Pancreas (tissue), 10 donors: ENCODE data around the gene CTSL. TPM values are rescaled to one million over a fixed set of nuclear protein-coding genes. Genes with fewer than 3 reads are reported as not detected.

Experiments used
- ATAC-seq, 4 donors: fragments of 200-7000 bp; cut with Tn5 transposase; one replicate each; pipeline versions ENCODE4 v1.8.0 to v1.9.1; 2020; ENCODE audit warnings: mild to moderate bottlenecking in 4 of 4, moderate library complexity in 4 of 4
- DNase-seq, 6 donors: peaks; one replicate each; pipeline ENCODE4 v3.0.0-alpha.2; 2020
- FAIRE-seq: peaks from 2 replicates; lab custom pipeline; 2012; peaks lifted over from hg19 to GRCh38; lab: Jason Lieb, UNC
- H3K27ac ChIP-seq, 4 donors: fragments of 200-600 bp; sonication (generic); 1 replicate in 3 of 4; 2 replicates in 1 of 4; pipeline versions ENCODE4 v1.5.0 to v1.8.0; 2020
- H3K27me3 ChIP-seq, 4 donors: fragments of 200-600 bp; one replicate each; pipeline ENCODE4 v1.8.0; 2021
- H3K36me3 ChIP-seq, 3 donors: fragments of 200-600 bp; sonication (generic) in 1 of 3; one replicate each; pipeline versions ENCODE4 v1.5.0 to v1.8.0; 2020 to 2021
- H3K4me1 ChIP-seq, 3 donors: fragments of 200-600 bp; one replicate each; pipeline ENCODE4 v1.8.0; 2021
- H3K4me3 ChIP-seq, 4 donors: fragments of 200-600 bp; sonication (generic) in 2 of 4; one replicate each; pipeline versions ENCODE4 v1.5.0 to v1.8.0; 2020 to 2021
- H3K9me3 ChIP-seq, 4 donors: fragments of 200-600 bp; one replicate each; pipeline ENCODE4 v1.8.0; 2021
- WGBS, 2 donors: extraction: QIAGEN DNeasy Blood & Tissue Kit; methylation state at CpG; one replicate each; pipeline ENCODE4 v1.1.7; 2013; 5-methylcytosine and 5-hydroxymethylcytosine counted together
- intact Hi-C, 3 donors: fragments of 100-400 bp; cut with DNase I; formaldehyde crosslinking; loops; one replicate each; pipeline versions ENCODE4 v1.11.1 to v1.14.2; 2022
- polyA plus RNA-seq, 2 donors: library from polyadenylated mRNA; stranded (reverse); fragments of 200-250 nt; gene quantifications; one replicate each; pipeline ENCODE4 v1.2.3, GENCODE V29; 2013
- total RNA-seq, 6 donors: library from RNA; stranded (reverse); fragmentation: NEBNext Ultra II Directional in 4 of 6; extraction: Animal tissue kit (Norgen Biotek cat#: 25700) in 4 of 6; gene quantifications; one replicate each; pipeline versions ENCODE4 v1.2.1 to v1.2.4, GENCODE V29; 2021 to 2023
- TF ChIP-seq, protein P1 (sequence below), 4 donors: fragments of 200-600 bp; sonication (generic) in 3 of 4; IDR thresholded peaks; one replicate each; pipeline versions ENCODE4 v1.5.0 to v1.8.0; 2021; ENCODE audit warnings: antibody characterized with exemption in 4 of 4
- donor health status: healthy with polysubstance abuse.
- donor health status: DM: no; HTN: no; CAD: no; lungs with moderate emphysema.
- donor health status: DM: no; HTN: no; CAD: no.
- donor health status: control.
- donor health status: control.
- donor health status: Bipolar disorder and iron deficiency.
- donor health status: DM: yes; HTN: yes; CAD: no.
- donor health status: DM: no; HTN: no; CAD: no.
- donor health status: DM: no; HTN: no; CAD: no.
- donor health status: DM: yes; HTN: yes; CAD: no.

The CTSL gene
- total and polyA plus RNA-seq, 8 donors: 33.8 to 67.7 (median 42.6) TPM

DNA sequence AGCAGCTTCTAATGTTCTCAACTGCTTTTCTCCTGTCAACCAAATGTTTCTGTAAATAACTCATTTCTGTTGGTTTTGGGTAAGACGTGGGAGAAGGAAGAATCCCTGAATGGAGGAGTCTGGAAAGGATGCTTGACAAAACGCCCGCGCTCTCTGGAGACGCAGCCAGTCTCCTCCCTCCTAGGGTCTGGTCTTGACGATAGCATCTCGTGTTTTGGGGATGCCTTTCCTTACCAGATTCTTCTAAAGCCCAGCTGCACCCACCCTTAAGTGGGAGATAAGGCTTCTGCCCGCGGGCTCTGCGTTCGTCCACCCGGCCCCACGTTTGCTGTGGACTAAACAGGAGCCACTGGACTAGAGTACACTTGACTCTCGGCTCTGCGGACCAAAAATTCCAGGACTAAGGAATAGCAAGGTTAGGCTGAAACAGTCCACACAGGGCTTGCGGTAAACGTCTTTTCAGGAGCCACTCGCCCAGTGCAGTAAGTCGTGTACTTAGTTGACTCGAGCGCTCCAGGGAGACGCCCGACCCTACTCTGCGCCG is 491 bp upstream of the CTSL start:
- H3K27me3 ChIP-seq: no peaks in the 10 kb centered on the region
- WGBS, 2 donors: 6 to 7% methylated on average over 25 of the region's 25 CpGs
- peak overlapping the region; percentile 51 to 68 (median 58) for H3K4me3 ChIP-seq
- no peaks in the 10 kb centered on the region for H3K9me3 ChIP-seq
- ATAC-seq (peak in 2 of 4 donors; percentile 2 to 3), DNase-seq (peak in 1 of 6 donors; percentile 55), FAIRE-seq (no peak)
- peaks cover 0 to 10% (median 8%) of the 10 kb centered on the region in 3 donors for H3K4me1 ChIP-seq
- peak overlapping the region; percentile 68 to 93 (median 88) for H3K27ac ChIP-seq
- H3K36me3 ChIP-seq: peaks cover 0 to 3% (median 0%) of the 10 kb centered on the region in 3 donors
- TF ChIP-seq, protein P1, sequence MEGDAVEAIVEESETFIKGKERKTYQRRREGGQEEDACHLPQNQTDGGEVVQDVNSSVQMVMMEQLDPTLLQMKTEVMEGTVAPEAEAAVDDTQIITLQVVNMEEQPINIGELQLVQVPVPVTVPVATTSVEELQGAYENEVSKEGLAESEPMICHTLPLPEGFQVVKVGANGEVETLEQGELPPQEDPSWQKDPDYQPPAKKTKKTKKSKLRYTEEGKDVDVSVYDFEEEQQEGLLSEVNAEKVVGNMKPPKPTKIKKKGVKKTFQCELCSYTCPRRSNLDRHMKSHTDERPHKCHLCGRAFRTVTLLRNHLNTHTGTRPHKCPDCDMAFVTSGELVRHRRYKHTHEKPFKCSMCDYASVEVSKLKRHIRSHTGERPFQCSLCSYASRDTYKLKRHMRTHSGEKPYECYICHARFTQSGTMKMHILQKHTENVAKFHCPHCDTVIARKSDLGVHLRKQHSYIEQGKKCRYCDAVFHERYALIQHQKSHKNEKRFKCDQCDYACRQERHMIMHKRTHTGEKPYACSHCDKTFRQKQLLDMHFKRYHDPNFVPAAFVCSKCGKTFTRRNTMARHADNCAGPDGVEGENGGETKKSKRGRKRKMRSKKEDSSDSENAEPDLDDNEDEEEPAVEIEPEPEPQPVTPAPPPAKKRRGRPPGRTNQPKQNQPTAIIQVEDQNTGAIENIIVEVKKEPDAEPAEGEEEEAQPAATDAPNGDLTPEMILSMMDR (IDR thresholded peaks at IDR 0.05): no peak
- intact Hi-C loops: no loop called here

- ATAC-seq (no peak), FAIRE-seq (no peak), DNase-seq (no peak)
- Histone ChIP-seq H3K4me1 (peaks cover 0 to 10% (median 8%) of the 10 kb centered on the region in 3 donors), H3K36me3 (peaks cover 0 to 13% (median 0%) of the 10 kb centered on the region in 3 donors), H3K4me3 (no peak overlapping the region), H3K9me3 (no peaks in the 10 kb centered on the region), H3K27ac (no peak overlapping the region), H3K27me3 (no peaks in the 10 kb centered on the region)
- TF ChIP-seq, protein P1 (IDR thresholded peaks at IDR 0.05): no peak
- 91 to 99% methylated on average over 2 of the region's 2 CpGs for WGBS, 2 donors
- intact Hi-C loops: no loop called here
These were observed 3.3 kb downstream of the CTSL start for GRCh38 chr9:87729246-87729645.

DNA sequence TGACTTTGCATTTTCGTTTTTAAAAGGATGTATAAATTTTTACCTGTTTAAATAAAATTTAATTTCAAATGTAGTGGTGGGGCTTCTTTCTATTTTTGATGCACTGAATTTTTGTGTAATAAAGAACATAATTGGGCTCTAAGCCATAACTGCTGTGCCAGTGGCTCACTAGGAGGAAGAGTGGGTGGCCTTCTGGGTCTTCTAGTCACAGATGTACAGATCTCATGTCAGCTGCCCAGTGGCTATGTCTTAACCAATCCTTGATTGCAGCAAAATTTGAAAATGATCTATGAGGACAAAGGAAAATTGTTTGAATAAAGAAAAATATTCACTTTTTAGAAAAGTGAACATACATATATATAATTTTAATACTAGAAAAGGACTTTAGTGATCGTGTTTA is 5.4 kb downstream of the CTSL start:
- 80 to 86% methylated on average over 2 of the region's 2 CpGs for WGBS, 2 donors
- TF ChIP-seq, protein P1 (IDR thresholded peaks at IDR 0.05): no peak
- no peak overlapping the region for H3K27ac ChIP-seq
- H3K4me1 ChIP-seq: peaks cover 0 to 10% (median 8%) of the 10 kb centered on the region in 3 donors
- intact Hi-C loops: no loop called here
- FAIRE-seq (no peak), ATAC-seq (no peak), DNase-seq (no peak)
- H3K4me3 ChIP-seq: no peak overlapping the region
- H3K36me3 ChIP-seq: peaks cover 0 to 13% (median 0%) of the 10 kb centered on the region in 3 donors
- no peaks in the 10 kb centered on the region for H3K27me3 ChIP-seq
- no peaks in the 10 kb centered on the region for H3K9me3 ChIP-seq

- ATAC-seq: no peak
- no peak for DNase-seq
- Histone ChIP-seq H3K27ac (no peak overlapping the region), H3K4me1 (peaks cover 0 to 5% (median under 1%) of the 10 kb centered on the region in 3 donors), H3K27me3 (no peaks in the 10 kb centered on the region), H3K9me3 (no peaks in the 10 kb centered on the region), H3K4me3 (no peak overlapping the region), H3K36me3 (peaks cover 0 to 13% (median 0%) of the 10 kb centered on the region in 3 donors)
- intact Hi-C loops: no loop called here
- 77 to 85% methylated on average over 1 of the region's 1 CpG for WGBS, 2 donors
- no peak for FAIRE-seq
- TF ChIP-seq, protein P1 (IDR thresholded peaks at IDR 0.05): no peak
These were observed 6.4 kb downstream of the CTSL start for GRCh38 chr9:87732344-87732743.

- DNase-seq (no peak), ATAC-seq (no peak), FAIRE-seq (no peak)
- 74 to 82% methylated on average over 3 of the region's 3 CpGs for WGBS, 2 donors
- intact Hi-C loops: no loop called here
- peaks cover 0 to 13% (median 0%) of the 10 kb centered on the region in 3 donors for H3K36me3 ChIP-seq
- H3K4me3 ChIP-seq: no peak overlapping the region
- no peak overlapping the region for H3K27ac ChIP-seq
- no peaks in the 10 kb centered on the region for H3K27me3 ChIP-seq
- H3K4me1 ChIP-seq: peaks cover 0 to under 1% (median 0%) of the 10 kb centered on the region in 3 donors
- H3K9me3 ChIP-seq: no peaks in the 10 kb centered on the region
- TF ChIP-seq, protein P1 (IDR thresholded peaks at IDR 0.05): no peak
These were observed 6.8 kb downstream of the CTSL start for GRCh38 chr9:87732756-87733155.
